Measurements from ENCODE around the gene ZSCAN2.

ZSCAN2 gene

DNA sequence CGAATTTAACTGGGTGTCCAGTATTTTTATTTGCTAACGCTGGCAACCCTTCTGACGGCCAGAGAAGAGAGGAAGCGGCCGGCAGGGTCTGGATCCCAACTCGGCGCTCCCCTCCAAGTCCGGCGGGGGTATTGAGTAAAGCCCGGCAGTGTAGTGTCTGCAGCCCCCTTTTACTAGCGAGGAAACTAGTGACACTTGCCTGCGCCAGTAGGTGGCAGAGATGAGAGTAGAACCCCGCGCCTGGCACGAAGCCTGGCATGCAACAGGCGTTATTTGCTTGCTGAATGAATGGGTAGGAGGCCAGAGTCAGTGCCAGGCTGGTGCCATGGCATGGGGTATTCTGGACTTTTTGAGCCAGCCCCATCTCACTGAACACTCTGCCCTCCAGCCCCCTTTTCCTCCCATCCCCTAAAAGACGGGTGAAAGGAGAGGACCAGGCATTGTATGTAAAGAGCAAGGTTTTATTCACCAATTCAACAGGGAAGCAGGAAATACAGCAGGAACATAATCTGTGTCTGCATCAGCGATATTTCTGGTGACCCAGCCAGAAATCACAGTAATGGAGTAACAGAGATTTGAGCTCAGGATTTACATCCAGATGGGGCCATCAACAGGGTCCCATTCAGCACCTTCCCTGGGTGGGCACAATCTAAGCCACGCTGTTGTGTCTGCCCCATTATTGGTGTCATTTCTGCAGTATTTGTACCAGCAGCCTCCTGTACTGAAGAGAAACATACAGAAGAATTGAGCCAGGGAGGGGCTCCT lies 54.1 kb downstream of the ZSCAN2 start:
- Histone ChIP-seq H3K4me3 (peak overlapping the region; percentile 80), H3K27ac (peak overlapping the region; percentile 89 to 92)
- TF ChIP-seq, protein P1, sequence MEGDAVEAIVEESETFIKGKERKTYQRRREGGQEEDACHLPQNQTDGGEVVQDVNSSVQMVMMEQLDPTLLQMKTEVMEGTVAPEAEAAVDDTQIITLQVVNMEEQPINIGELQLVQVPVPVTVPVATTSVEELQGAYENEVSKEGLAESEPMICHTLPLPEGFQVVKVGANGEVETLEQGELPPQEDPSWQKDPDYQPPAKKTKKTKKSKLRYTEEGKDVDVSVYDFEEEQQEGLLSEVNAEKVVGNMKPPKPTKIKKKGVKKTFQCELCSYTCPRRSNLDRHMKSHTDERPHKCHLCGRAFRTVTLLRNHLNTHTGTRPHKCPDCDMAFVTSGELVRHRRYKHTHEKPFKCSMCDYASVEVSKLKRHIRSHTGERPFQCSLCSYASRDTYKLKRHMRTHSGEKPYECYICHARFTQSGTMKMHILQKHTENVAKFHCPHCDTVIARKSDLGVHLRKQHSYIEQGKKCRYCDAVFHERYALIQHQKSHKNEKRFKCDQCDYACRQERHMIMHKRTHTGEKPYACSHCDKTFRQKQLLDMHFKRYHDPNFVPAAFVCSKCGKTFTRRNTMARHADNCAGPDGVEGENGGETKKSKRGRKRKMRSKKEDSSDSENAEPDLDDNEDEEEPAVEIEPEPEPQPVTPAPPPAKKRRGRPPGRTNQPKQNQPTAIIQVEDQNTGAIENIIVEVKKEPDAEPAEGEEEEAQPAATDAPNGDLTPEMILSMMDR (IDR thresholded peaks at IDR 0.05), result peak; percentile 32
- peak; percentile 86 for DNase-seq (ENCODE audit: low spot score)

DNA sequence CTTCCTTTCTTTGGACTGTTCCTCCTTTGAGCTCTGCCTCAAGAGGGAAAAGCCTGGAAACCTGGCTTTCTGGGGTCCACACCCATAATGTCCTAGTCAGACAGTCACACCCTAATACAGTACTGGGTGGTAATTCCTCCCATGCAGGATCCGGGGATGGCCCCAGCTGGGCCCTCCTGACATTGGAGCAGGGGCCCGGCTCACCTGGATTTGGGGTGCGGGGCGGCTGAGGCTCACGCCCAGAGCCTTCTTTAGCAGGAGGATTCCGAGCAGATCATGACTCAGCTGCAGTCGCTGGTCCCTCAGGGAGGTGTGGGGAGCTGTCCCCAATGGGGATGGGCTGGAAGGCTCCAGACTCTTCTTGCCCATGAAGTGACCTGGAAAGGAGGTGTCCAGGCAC lies 56.2 kb downstream of the ZSCAN2 start:
- H3K27ac ChIP-seq, result no peak overlapping the region
- peak overlapping the region; percentile 89 for H3K4me3 ChIP-seq
- no peak for DNase-seq (ENCODE audit: low spot score)
- TF ChIP-seq, protein P1 (IDR thresholded peaks at IDR 0.05), result no peak

DNA sequence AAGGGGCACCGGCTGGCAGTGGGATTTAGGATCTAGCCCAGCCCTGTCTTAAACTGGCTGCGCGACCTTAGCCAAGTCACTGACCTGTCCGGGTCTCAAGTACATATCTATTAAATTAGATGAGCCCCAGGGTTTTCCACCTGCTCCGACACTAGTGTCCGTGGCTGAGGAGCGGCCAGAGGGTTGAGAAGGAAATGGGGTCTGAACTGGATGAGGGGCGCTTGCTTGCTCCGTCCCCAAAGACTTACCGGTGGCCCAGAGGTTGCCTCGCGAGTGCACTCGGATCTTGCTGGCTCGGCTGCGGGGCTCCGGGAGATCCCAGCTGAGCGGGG lies 56.9 kb downstream of the ZSCAN2 start:
- peak overlapping the region; percentile 89 for H3K4me3 ChIP-seq
- DNase-seq (ENCODE audit: low spot score), result no peak
- H3K27ac ChIP-seq, result peak overlapping the region; percentile 64 to 94

DNA sequence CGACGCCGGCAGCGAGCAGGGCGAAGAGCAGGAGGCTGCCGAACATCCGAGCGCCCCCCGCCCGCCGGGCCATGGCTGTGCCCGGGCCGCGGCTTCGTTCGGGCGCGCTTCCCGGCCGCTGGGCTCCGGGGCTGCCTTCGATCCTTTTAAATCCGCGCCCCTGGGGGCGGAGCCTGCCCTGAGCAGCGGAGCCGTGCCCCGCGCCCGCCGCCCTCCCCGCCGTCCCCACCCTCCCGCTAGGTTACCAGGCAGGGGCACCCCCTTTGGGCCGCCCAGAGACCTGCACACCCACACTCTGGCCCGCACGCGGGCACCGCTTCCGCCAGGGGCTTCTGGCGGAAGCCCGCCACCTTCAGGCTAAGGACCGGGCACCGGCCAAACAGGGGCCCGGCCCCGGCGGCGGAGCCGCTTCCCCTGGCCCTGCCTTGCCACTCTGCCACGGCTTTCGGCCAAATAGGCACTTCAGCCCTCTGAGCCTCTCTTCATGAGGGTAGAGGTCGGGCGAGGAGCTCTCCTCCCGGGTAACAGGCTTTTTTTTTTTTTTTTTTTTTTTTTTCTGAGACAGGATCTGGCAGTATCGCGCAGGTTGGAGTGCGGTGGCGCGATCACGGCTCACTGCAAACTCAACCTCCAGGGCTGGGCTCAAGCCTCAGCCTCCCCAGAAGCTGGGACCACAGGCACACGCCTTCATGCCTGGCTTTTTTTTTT lies 57.4 kb downstream of the ZSCAN2 start, which contains the start of gene NMB:
Gene NMB, minus strand, starts transcription at position 120 of the 708 bp plus-strand sequence. Its CDS starts 47 bp downstream, at position 73.
- H3K27ac ChIP-seq, result peak within 1 kb of the TSS; percentile 64 to 94
- peak; percentile 88 for DNase-seq (ENCODE audit: low spot score)
- TF ChIP-seq, protein P1 (IDR thresholded peaks at IDR 0.05), result peak; percentile 46
- H3K4me3 ChIP-seq, result peak within 1 kb of the TSS; percentile 89

More for the DNA sequence above, 56.9 kb downstream of the ZSCAN2 start:
- TF ChIP-seq, protein P1 (IDR thresholded peaks at IDR 0.05), result no peak

DNA sequence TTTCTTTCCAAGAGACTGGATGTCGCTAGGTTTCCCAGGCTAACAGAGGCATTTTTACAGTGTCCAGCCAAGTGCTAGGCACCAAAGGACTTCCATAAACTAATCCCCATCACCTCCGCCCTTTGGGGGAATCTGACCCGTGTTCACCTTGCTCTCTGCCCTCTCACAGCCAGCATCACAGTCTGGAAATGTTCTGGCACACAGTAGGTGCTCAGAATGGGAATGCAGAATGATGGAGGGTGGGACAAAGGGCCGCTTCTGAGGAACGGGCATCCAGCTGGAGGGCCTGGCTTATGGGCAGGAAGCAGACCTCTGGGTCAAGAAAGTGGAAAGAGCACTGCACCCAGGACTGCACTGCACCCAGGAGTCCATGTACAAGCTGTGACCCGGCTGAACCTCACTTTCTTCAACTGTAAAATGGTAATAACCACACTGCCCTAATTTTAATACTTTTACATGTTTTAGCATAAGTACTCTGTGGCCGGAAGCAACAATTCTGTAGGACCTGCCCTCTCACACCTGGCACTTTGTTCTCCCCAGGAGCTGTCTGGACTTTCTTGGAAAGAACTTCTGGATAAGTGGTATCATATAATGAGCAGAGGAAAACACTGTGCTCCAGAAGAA lies 58.1 kb downstream of the ZSCAN2 start:
- H3K27ac ChIP-seq, result peak overlapping the region; percentile 64 to 69
- H3K4me3 ChIP-seq, result peak overlapping the region; percentile 89
- TF ChIP-seq, protein P1 (IDR thresholded peaks at IDR 0.05), result no peak
- DNase-seq (ENCODE audit: low spot score), result no peak

DNA sequence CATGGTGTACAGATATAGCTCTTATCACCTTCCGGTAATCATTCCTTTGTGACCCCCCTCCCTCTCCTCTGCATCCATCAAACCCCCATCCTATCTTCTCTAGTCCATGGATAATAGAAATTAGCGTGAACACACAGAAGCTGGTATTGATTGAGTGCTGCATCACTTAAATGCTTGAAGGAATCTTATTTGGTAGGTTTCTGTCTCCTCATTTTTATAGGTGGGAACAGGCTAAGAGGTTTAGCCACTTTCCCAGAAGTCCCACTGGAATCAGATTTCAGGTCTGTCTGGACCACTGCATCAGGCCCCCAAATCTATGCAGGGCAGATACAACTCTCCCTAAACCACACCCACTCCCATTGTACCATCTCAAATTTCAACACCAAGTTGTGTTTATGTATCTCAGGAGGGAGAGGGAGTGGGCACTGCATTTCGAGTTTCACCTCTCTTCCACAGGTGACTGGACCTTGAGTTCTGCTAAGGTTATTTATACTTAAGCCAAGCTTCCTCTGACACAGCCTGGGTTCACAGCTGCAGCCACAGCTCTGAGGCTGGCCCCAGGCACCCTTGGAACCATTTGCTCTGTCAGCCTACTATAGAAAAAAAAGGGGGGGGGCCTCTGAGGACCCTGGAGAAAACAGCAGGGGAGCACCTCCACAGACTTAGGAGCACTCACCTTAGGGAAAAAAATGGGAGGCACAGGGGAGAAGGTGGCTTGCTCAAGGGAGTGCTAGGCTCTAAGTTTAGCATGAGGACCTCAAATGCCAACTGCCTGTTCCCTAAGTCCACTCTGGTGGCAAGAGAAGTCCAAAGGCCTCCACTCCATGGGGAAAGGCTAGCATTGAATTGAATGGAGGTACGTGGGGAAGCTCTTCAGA lies 59.3 kb downstream of the ZSCAN2 start:
- no peak for DNase-seq (ENCODE audit: low spot score)
- Histone ChIP-seq H3K4me3 (no peak overlapping the region), H3K27ac (no peak overlapping the region)
- TF ChIP-seq, protein P1 (IDR thresholded peaks at IDR 0.05), result no peak

Measured in coronary artery (tissue), 2 donors.